ENCODE results near the gene TSPAN3. TPM values are rescaled to one million over a fixed set of nuclear protein-coding genes. Genes with fewer than 3 reads are reported as not detected.

The TSPAN3 gene
- total RNA-seq, 1 experiment from 2014 or later, result 84.9 TPM

- TF ChIP-seq PRDM15 (CRISPR knock-in tag; IDR thresholded peaks at IDR 0.05) (no peak), TEAD1 (CRISPR knock-in tag; IDR thresholded peaks at IDR 0.05) (no peak), ELF4 (CRISPR knock-in tag; IDR thresholded peaks at IDR 0.05; ENCODE audit: low read depth) (no peak), PREB (CRISPR knock-in tag; IDR thresholded peaks at IDR 0.05; ENCODE audit: borderline replicate concordance) (no peak), ATF3 (CRISPR knock-in tag; conservative IDR thresholded peaks at IDR 0.05) (no peak), E2F5 (CRISPR knock-in tag; IDR thresholded peaks at IDR 0.05) (no peak), ESRRA (CRISPR knock-in tag; IDR thresholded peaks at IDR 0.05; ENCODE audit: borderline replicate concordance) (no peak), FOXK1 (CRISPR knock-in tag; IDR thresholded peaks at IDR 0.05) (no peak), USF1 (CRISPR knock-in tag; IDR thresholded peaks at IDR 0.05) (no peak)
These were observed 24.1 kb downstream of the TSPAN3 start (continued) for GRCh38 chr15:77046704-77047412.

GRCh38 chr15:77045985-77046384 is 24.9 kb downstream of the TSPAN3 start:
- H3K4me3 Mint-ChIP-seq, result no peak overlapping the region
- H3K36me3 Mint-ChIP-seq, result peaks cover 24% of the 10 kb centered on the region
- DNase-seq (ENCODE audit: low spot score) (no peak), ATAC-seq (no peak)
- ChIA-PET CTCF (interaction anchor here (1.7 to 2.5 kb wide), 3 partner anchors 11 to 497 kb away, joined by 7 to 14 read pairs (median 7); no protein-coding TSS in a partner anchor), POLR2A (no interaction called here)
- H3K27ac Mint-ChIP-seq, result no peak overlapping the region
- no peak for TF ChIP-seq MYBL2 (CRISPR knock-in tag; IDR thresholded peaks at IDR 0.05)
- no peak for TF ChIP-seq ZNF263 (CRISPR knock-in tag; IDR thresholded peaks at IDR 0.05; ENCODE audit: low read depth)
- no peak for TF ChIP-seq PRRX2 (CRISPR knock-in tag; IDR thresholded peaks at IDR 0.05)
- TF ChIP-seq ESRRA (CRISPR knock-in tag; IDR thresholded peaks at IDR 0.05; ENCODE audit: borderline replicate concordance), result no peak
- no peak for TF ChIP-seq GTF2I (CRISPR knock-in tag; conservative IDR thresholded peaks at IDR 0.05)
- TF ChIP-seq NR1H2 (CRISPR knock-in tag; IDR thresholded peaks at IDR 0.05), result no peak
- no peak for TF ChIP-seq ZNF671 (CRISPR knock-in tag; IDR thresholded peaks at IDR 0.05)
- no peak for TF ChIP-seq ATF3 (CRISPR knock-in tag; conservative IDR thresholded peaks at IDR 0.05)
- TF ChIP-seq JUN (CRISPR knock-in tag; IDR thresholded peaks at IDR 0.05), result no peak
- no peak for TF ChIP-seq NR3C1 (CRISPR knock-in tag; conservative IDR thresholded peaks at IDR 0.05; ENCODE audit: low read depth)
- no peak for TF ChIP-seq CREB1 (CRISPR knock-in tag; IDR thresholded peaks at IDR 0.05)
- no peak for TF ChIP-seq AR (CRISPR knock-in tag; IDR thresholded peaks at IDR 0.05)
- no peak for TF ChIP-seq ZNF317 (CRISPR knock-in tag; IDR thresholded peaks at IDR 0.05; ENCODE audit: borderline replicate concordance, low read depth)
- no peak for TF ChIP-seq ZNF281 (CRISPR knock-in tag; IDR thresholded peaks at IDR 0.05)
- TF ChIP-seq ETV6 (CRISPR knock-in tag; IDR thresholded peaks at IDR 0.05), result no peak
- H3K4me1 Mint-ChIP-seq, result no peaks in the 10 kb centered on the region
- H3K27me3 Mint-ChIP-seq (ENCODE audit: low read depth), result no peaks in the 10 kb centered on the region
- H3K9me3 Mint-ChIP-seq, result no peaks in the 10 kb centered on the region

Data from WTC11 (cell line).